Gastrocnemius medialis (tissue), 4 donors: ENCODE results near the gene GABRA5. TPM values are rescaled to one million over a fixed set of nuclear protein-coding genes. Genes with fewer than 3 reads are reported as not detected.

ENCODE experiments used
- ATAC-seq, 2 donors: fragments of 150-250 bp; one replicate each; pipeline ENCODE4 v1.9.1; 2016
- DNase-seq, 2 donors: peaks; one replicate each; pipeline ENCODE4 v3.0.0-alpha.2; 2019
- H3K27ac ChIP-seq, 4 donors: fragments of 200-600 bp; sonication (generic); 1 replicate in 1 of 4; 2 replicates in 3 of 4; pipeline ENCODE4 v1.5.1; 2016 to 2018; ENCODE audit warnings: mild to moderate bottlenecking in 2 of 4, moderate library complexity in 1 of 4
- H3K27me3 ChIP-seq, 3 donors: fragments of 200-600 bp; sonication (generic) in 2 of 3; 1 replicate in 1 of 3; 2 replicates in 2 of 3; pipeline versions ENCODE4 v1.5.1 to v1.6.0; 2016 to 2019; ENCODE audit warnings: mild to moderate bottlenecking in 1 of 3, moderate library complexity in 1 of 3
- H3K36me3 ChIP-seq, 2 donors: fragments of 200-600 bp; sonication (generic) in 1 of 2; one replicate each; pipeline ENCODE4 v1.5.1; 2017 to 2018
- H3K4me1 ChIP-seq, 2 donors: fragments of 200-600 bp; sonication (generic) in 1 of 2; one replicate each; pipeline ENCODE4 v1.5.1; 2016 to 2017; ENCODE audit warnings: mild to moderate bottlenecking in 2 of 2
- H3K4me3 ChIP-seq, 4 donors: fragments of 200-600 bp; sonication (generic) in 3 of 4; 1 replicate in 1 of 4; 2 replicates in 3 of 4; pipeline ENCODE4 v1.5.1; 2016 to 2019; ENCODE audit warnings: mild to moderate bottlenecking in 2 of 4
- H3K9me3 ChIP-seq, 3 donors: fragments of 200-600 bp; sonication (generic) in 2 of 3; 1 replicate in 1 of 3; 2 replicates in 2 of 3; pipeline ENCODE4 v1.5.1; 2016 to 2019
- POLR2A ChIP-seq, 2 donors: fragments of 450-650 bp; IDR thresholded peaks; one replicate each; pipeline ENCODE4 v1.6.1; 2017; ENCODE audit warnings: antibody characterized with exemption in 2 of 2, mild to moderate bottlenecking in 2 of 2, moderate library complexity in 2 of 2
- in situ Hi-C, 4 donors: fragments of 200-750 bp; cut with MboI; loops; one replicate each; pipeline versions ENCODE4 v1.15.0 to v1.8.0; 2017; ENCODE audit warnings: low sequenced_read_pairs in 4 of 4
- intact Hi-C: fragments of 100-400 bp; cut with DNase I; formaldehyde crosslinking; loops from one replicate; pipeline ENCODE4 v1.15.1; 2023; ENCODE audit warnings: low total_unique reads
- total RNA-seq, 4 donors: library from RNA; depleted of rRNA; stranded (reverse); fragments of >200 nt; gene quantifications; one replicate each; pipeline versions ENCODE4 v1.1.0 to v1.2.3, GENCODE V29; 2016
- TF ChIP-seq, protein P1 (sequence below), 5 experiments: fragments of 450-650 bp in 3 of 5; fragments of 200-600 bp in 2 of 5; sonication (generic) in 2 of 5; IDR thresholded peaks in 4 of 5; conservative IDR thresholded peaks in 1 of 5; 1 replicate in 4 of 5; 2 replicates in 1 of 5; pipeline ENCODE4 v1.5.1; 2016 to 2019; ENCODE audit warnings: antibody characterized with exemption in 5 of 5, mild to moderate bottlenecking in 3 of 5, moderate library complexity in 3 of 5

GABRA5 gene
- total RNA-seq, 4 donors from 2014 or later, result not detected

- H3K4me1 ChIP-seq, result no peaks in the 10 kb centered on the region
- peaks cover 0 to 10% (median 2%) of the 10 kb centered on the region in 3 donors for H3K27me3 ChIP-seq
- DNase-seq, result no peak
- H3K9me3 ChIP-seq, result no peaks in the 10 kb centered on the region
- no peak overlapping the region for H3K27ac ChIP-seq
- in situ Hi-C loops (loop anchor here in 1 of 4 donors (25.0 kb wide), 2 partner anchors 474 to 1376 kb away; no protein-coding TSS in a partner anchor), intact Hi-C loops (no loop called here)
- H3K4me3 ChIP-seq, result no peak overlapping the region
- TF ChIP-seq, protein P1, sequence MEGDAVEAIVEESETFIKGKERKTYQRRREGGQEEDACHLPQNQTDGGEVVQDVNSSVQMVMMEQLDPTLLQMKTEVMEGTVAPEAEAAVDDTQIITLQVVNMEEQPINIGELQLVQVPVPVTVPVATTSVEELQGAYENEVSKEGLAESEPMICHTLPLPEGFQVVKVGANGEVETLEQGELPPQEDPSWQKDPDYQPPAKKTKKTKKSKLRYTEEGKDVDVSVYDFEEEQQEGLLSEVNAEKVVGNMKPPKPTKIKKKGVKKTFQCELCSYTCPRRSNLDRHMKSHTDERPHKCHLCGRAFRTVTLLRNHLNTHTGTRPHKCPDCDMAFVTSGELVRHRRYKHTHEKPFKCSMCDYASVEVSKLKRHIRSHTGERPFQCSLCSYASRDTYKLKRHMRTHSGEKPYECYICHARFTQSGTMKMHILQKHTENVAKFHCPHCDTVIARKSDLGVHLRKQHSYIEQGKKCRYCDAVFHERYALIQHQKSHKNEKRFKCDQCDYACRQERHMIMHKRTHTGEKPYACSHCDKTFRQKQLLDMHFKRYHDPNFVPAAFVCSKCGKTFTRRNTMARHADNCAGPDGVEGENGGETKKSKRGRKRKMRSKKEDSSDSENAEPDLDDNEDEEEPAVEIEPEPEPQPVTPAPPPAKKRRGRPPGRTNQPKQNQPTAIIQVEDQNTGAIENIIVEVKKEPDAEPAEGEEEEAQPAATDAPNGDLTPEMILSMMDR (IDR thresholded peaks at IDR 0.05 in 4 of 5, conservative IDR thresholded peaks at IDR 0.05 in 1 of 5), result no peak
- TF ChIP-seq POLR2A (IDR thresholded peaks at IDR 0.05), result no peak
- H3K36me3 ChIP-seq, result no peaks in the 10 kb centered on the region
- ATAC-seq, result no peak
Observed at GRCh38 chr15:26887926-26888666, 21.2 kb downstream of the GABRA5 start.

GRCh38 chr15:26888761-26889160 lies 21.9 kb downstream of the GABRA5 start:
- H3K9me3 ChIP-seq, result no peaks in the 10 kb centered on the region
- no peak for DNase-seq
- no peak for ATAC-seq
- intact Hi-C loops (no loop called here), in situ Hi-C loops (loop anchor here in 1 of 4 donors (25.0 kb wide), 2 partner anchors 474 to 1376 kb away; no protein-coding TSS in a partner anchor)
- no peak overlapping the region for H3K4me3 ChIP-seq
- peaks cover 0 to 10% (median 2%) of the 10 kb centered on the region in 3 donors for H3K27me3 ChIP-seq
- H3K36me3 ChIP-seq, result no peaks in the 10 kb centered on the region
- H3K4me1 ChIP-seq, result no peaks in the 10 kb centered on the region
- TF ChIP-seq, protein P1 (IDR thresholded peaks at IDR 0.05 in 4 of 5, conservative IDR thresholded peaks at IDR 0.05 in 1 of 5), result no peak
- no peak for TF ChIP-seq POLR2A (IDR thresholded peaks at IDR 0.05)
- H3K27ac ChIP-seq, result no peak overlapping the region

DNA sequence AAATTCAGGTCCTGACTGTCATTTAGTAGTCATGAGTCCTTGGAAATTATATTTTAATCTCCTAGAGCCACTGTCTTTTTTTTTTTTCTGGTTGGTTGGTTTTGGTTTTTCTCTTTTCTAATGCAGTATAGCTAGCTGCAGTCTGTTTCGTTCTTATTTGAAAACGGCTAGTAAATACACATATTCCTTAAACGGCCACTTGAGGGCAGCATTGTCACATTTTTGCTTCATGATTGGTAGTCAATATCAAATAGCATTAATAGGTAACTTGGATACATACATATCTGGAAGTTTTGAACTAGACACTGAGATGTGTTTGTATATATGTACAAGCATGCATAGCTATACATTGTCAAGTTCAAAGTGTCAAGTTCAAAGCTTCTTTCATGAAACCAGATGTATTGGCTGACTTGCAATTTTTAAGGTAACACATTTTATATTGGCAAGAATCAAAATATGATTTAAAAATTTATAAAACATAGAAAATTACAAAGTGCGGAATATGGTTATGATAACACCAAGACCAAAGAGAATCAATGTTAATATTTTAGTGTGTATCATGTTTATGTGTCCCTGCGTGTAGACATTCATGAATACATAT lies 22.5 kb downstream of the GABRA5 start:
- H3K27ac ChIP-seq, result no peak overlapping the region
- in situ Hi-C loops, result loop anchor here in 1 of 4 donors (25.0 kb wide), 2 partner anchors 473 to 1377 kb away; no protein-coding TSS in a partner anchor

GRCh38 chr15:26890451-26890850 lies 23.6 kb downstream of the GABRA5 start:
- no peaks in the 10 kb centered on the region for H3K36me3 ChIP-seq
- peaks cover 0 to 10% (median 2%) of the 10 kb centered on the region in 3 donors for H3K27me3 ChIP-seq
- no peaks in the 10 kb centered on the region for H3K4me1 ChIP-seq
- in situ Hi-C loops, result loop anchor here in 1 of 4 donors (25.0 kb wide), 2 partner anchors 472 to 1378 kb away; no protein-coding TSS in a partner anchor
- H3K4me3 ChIP-seq, result no peak overlapping the region
- no peaks in the 10 kb centered on the region for H3K9me3 ChIP-seq
- ATAC-seq (no peak), DNase-seq (no peak)
- TF ChIP-seq, protein P1 (IDR thresholded peaks at IDR 0.05 in 4 of 5, conservative IDR thresholded peaks at IDR 0.05 in 1 of 5), result no peak
- no peak for TF ChIP-seq POLR2A (IDR thresholded peaks at IDR 0.05)
- no peak overlapping the region for H3K27ac ChIP-seq
- intact Hi-C loops, result no loop called here

More for the DNA sequence above, 22.5 kb downstream of the GABRA5 start:
- TF ChIP-seq, protein P1 (IDR thresholded peaks at IDR 0.05 in 4 of 5, conservative IDR thresholded peaks at IDR 0.05 in 1 of 5), result peak in 4 of 5 experiments; percentile 23 to 55 (median 40)
- no peak for TF ChIP-seq POLR2A (IDR thresholded peaks at IDR 0.05)
- Histone ChIP-seq H3K4me1 (no peaks in the 10 kb centered on the region), H3K9me3 (no peaks in the 10 kb centered on the region), H3K4me3 (no peak overlapping the region), H3K27me3 (peaks cover 0 to 10% (median 2%) of the 10 kb centered on the region in 3 donors), H3K36me3 (no peaks in the 10 kb centered on the region)
- intact Hi-C loops, result no loop called here
- DNase-seq (no peak), ATAC-seq (no peak)
